K562 (cell line): ENCODE data around the gene DCXR. TPM values are rescaled to one million over a fixed set of nuclear protein-coding genes. Genes with fewer than 3 reads are reported as not detected.

Experiments used
- CCNT2 ChIP-seq: IDR thresholded peaks from 2 replicates; pipeline ENCODE4 v1.6.1; 2011; ENCODE audit warnings: borderline replicate concordance, low read depth, mild to moderate bottlenecking, moderate library complexity, mixed read lengths, low read length; ENCODE audit not compliant: insufficient read length; ENCODE audit errors: extremely low read depth
- HMGN3 ChIP-seq: IDR thresholded peaks from 2 replicates; pipeline ENCODE4 v1.6.1; 2011; ENCODE audit warnings: borderline replicate concordance, low read depth, mild to moderate bottlenecking, mixed read lengths, low read length; ENCODE audit not compliant: insufficient read length; ENCODE audit errors: extremely low read depth
- ILF3 ChIP-seq: fragments of 450-650 bp; IDR thresholded peaks from 2 replicates; pipeline ENCODE4 v1.6.1; 2018; ENCODE audit warnings: antibody characterized with exemption, mild to moderate bottlenecking, moderate library complexity, borderline replicate concordance
- MYNN ChIP-seq, 2 experiments: sonication (generic); formaldehyde crosslinking in 1 of 2; IDR thresholded peaks; 2 replicates each; pipeline versions ENCODE4 v1.5.0 to v1.6.1; 2016 to 2020; ENCODE audit warnings: antibody characterized with exemption in 1 of 2, missing genetic modification reagents in 1 of 2
- POLR2A ChIP-seq: fragments of 450-650 bp; conservative IDR thresholded peaks from 2 replicates; pipeline ENCODE4 v1.6.1; 2016
- POLR2AphosphoS2 ChIP-seq: IDR thresholded peaks from 2 replicates; pipeline ENCODE4 v1.6.1; 2012; ENCODE audit warnings: low read length, improper control_type of control experiment
- POLR2AphosphoS5 ChIP-seq: IDR thresholded peaks from 2 replicates; pipeline ENCODE4 v1.6.1; 2011; ENCODE audit warnings: mild to moderate bottlenecking, low read depth, low read length, moderate library complexity; ENCODE audit not compliant: control insufficient read depth, insufficient read depth
- RBM22 ChIP-seq: fragments of 200-400 bp; formaldehyde crosslinking; IDR thresholded peaks from 2 replicates; pipeline ENCODE4 v1.6.1; 2018; ENCODE audit warnings: low read length, low read depth; ENCODE audit not compliant: poor library complexity, severe bottlenecking
- SUPT5H ChIP-seq: fragments of 450-650 bp; IDR thresholded peaks from 2 replicates; pipeline ENCODE4 v1.6.1; 2016
- TAF1 ChIP-seq: IDR thresholded peaks from 2 replicates; pipeline ENCODE4 v1.6.1; 2011; ENCODE audit warnings: mild to moderate bottlenecking, low read length, moderate library complexity; ENCODE audit not compliant: insufficient read depth, control insufficient read depth, severe bottlenecking; ENCODE audit errors: extremely low read depth
- polyA plus RNA-seq, 8 experiments: library from polyadenylated mRNA; depleted of rRNA in 4 of 8; stranded (reverse) in 5 of 8; unstranded in 3 of 8; fragments of >200 nt; fragmentation: Nextera tagmentation in 2 of 8; fragmentation: Illumina TruSeq in 1 of 8; extraction: Ambion mirVana in 2 of 8; extraction: Trizol in 1 of 8; gene quantifications; 2 replicates each; pipeline versions ENCODE4 v1.2.1 to v1.2.3, GENCODE V29; 2011 to 2014; ENCODE audit warnings: inconsistent platforms in 1 of 8, missing spikeins in 1 of 8
- total RNA-seq, 7 experiments: library from RNA; depleted of rRNA in 6 of 7; stranded (reverse); fragments of >200 nt in 6 of 7; fragmentation: Illumina TruSeq in 2 of 7; extraction: Trizol in 2 of 7; gene quantifications; 2 replicates each; pipeline versions ENCODE4 v1.2.1 to v1.2.3, GENCODE V29; 2011 to 2021; ENCODE audit warnings: low replicate concordance in 1 of 7
- TF ChIP-seq, protein P1 (sequence below), 2 experiments: IDR thresholded peaks; 2 replicates each; pipeline ENCODE4 v1.6.1; 2011; ENCODE audit warnings: borderline replicate concordance in 1 of 2, control low read depth in 1 of 2, low read depth in 1 of 2, low read length in 1 of 2, mild to moderate bottlenecking in 1 of 2, mixed read lengths in 1 of 2, moderate library complexity in 1 of 2; ENCODE audit not compliant: insufficient read depth in 1 of 2, insufficient read length in 1 of 2, poor library complexity in 1 of 2, severe bottlenecking in 1 of 2; ENCODE audit errors: extremely low read depth in 1 of 2
- TF ChIP-seq, protein P2 (sequence below): fragments of 450-650 bp; IDR thresholded peaks from 2 replicates; pipeline ENCODE4 v1.6.1; 2016
- TF ChIP-seq, protein P3 (sequence below): fragments of 250-450 bp; sonication (Bioruptor Pico); IDR thresholded peaks from 2 replicates; pipeline ENCODE4 v1.9.0; 2021; ENCODE audit warnings: mild to moderate bottlenecking, inconsistent platforms
- TF ChIP-seq, protein P4 (sequence below): sonication (generic); formaldehyde crosslinking; IDR thresholded peaks from 2 replicates; pipeline ENCODE4 v1.8.0; 2023; ENCODE audit warnings: mild to moderate bottlenecking, missing genetic modification reagents
- TF ChIP-seq, protein P5 (sequence below): fragments of 450-650 bp; formaldehyde crosslinking; IDR thresholded peaks from 2 replicates; pipeline ENCODE4 v1.4.0; 2022; ENCODE audit warnings: missing genetic modification characterization

The DCXR gene
- total and polyA plus RNA-seq, 9 of the 15 experiments (the other 6 are each of a cell fraction or from before 2014, with no cell fraction given) = 21.3 to 274 (median 156) TPM

DNA sequence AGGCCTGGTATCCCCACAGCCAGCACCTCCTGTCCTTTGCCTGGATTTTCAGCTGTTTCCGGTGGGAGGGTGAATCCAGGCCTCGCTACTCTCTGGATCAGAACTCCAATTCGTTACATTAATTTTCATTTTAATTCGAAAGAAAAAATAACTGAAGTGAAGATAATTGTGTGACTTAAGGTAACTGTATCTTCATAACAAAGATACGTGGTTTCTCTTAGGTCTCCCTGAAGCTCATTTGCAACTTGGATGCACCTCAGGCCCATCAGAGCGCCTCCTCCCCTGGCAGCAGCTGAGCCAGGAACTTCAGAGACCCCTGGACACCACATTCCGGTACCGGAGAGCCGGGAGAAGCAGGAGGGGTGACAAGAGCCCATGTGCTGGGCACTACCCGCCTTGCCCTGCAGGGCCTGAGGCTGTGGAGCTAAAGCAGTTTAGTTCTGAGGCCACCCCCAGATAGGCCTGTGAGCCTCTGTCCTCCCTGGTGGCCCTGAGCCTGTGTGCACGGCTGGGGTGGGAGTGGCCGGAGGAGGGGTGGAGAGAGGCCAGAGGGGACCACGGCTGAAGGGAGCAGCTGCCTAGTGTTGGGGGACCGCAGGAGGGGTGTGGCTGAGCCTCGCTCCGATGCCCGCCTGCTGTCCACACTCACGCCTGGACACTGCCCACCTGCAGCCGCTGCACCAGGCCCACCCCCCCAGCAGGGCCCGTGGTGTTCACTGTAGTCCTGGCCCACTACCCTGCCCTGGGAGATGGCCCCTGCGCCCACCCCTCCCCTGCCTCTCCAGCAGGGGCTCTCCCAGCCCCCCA, 39.5 kb upstream of the DCXR start (continued):
- TF ChIP-seq POLR2AphosphoS5 (peak; percentile 40), SUPT5H (peak; percentile 13), RBM22 (peak; percentile 89), POLR2A (peak; percentile 64), ILF3 (peak; percentile 30; the same call in 1 of the 2 replicates), TAF1 (peak; percentile 6), MYNN (IDR thresholded peaks at IDR 0.05) (peak; percentile 45; the same call in 1 of the 2 replicates), MYNN (CRISPR knock-in tag; IDR thresholded peaks at IDR 0.05) (no peak), POLR2AphosphoS2 (peak; percentile 86), CCNT2 (peak; percentile 63), HMGN3 (peak; percentile 70)
- TF ChIP-seq, protein P1, sequence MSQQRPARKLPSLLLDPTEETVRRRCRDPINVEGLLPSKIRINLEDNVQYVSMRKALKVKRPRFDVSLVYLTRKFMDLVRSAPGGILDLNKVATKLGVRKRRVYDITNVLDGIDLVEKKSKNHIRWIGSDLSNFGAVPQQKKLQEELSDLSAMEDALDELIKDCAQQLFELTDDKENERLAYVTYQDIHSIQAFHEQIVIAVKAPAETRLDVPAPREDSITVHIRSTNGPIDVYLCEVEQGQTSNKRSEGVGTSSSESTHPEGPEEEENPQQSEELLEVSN (IDR thresholded peaks at IDR 0.05; ENCODE audit: borderline replicate concordance in 1 of 2, extremely low read depth in 1 of 2, insufficient read depth in 1 of 2, insufficient read length in 1 of 2, low read depth in 1 of 2, low read length in 1 of 2, poor library complexity in 1 of 2, severe bottlenecking in 1 of 2) = peak in 1 of 2 experiments; percentile 2
- TF ChIP-seq, protein P2, sequence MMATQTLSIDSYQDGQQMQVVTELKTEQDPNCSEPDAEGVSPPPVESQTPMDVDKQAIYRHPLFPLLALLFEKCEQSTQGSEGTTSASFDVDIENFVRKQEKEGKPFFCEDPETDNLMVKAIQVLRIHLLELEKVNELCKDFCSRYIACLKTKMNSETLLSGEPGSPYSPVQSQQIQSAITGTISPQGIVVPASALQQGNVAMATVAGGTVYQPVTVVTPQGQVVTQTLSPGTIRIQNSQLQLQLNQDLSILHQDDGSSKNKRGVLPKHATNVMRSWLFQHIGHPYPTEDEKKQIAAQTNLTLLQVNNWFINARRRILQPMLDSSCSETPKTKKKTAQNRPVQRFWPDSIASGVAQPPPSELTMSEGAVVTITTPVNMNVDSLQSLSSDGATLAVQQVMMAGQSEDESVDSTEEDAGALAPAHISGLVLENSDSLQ = no peak
- TF ChIP-seq, protein P3, sequence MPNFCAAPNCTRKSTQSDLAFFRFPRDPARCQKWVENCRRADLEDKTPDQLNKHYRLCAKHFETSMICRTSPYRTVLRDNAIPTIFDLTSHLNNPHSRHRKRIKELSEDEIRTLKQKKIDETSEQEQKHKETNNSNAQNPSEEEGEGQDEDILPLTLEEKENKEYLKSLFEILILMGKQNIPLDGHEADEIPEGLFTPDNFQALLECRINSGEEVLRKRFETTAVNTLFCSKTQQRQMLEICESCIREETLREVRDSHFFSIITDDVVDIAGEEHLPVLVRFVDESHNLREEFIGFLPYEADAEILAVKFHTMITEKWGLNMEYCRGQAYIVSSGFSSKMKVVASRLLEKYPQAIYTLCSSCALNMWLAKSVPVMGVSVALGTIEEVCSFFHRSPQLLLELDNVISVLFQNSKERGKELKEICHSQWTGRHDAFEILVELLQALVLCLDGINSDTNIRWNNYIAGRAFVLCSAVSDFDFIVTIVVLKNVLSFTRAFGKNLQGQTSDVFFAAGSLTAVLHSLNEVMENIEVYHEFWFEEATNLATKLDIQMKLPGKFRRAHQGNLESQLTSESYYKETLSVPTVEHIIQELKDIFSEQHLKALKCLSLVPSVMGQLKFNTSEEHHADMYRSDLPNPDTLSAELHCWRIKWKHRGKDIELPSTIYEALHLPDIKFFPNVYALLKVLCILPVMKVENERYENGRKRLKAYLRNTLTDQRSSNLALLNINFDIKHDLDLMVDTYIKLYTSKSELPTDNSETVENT (CRISPR knock-in tag) = peak; percentile 36; the same call in 1 of the 2 replicates
- TF ChIP-seq, protein P4, sequence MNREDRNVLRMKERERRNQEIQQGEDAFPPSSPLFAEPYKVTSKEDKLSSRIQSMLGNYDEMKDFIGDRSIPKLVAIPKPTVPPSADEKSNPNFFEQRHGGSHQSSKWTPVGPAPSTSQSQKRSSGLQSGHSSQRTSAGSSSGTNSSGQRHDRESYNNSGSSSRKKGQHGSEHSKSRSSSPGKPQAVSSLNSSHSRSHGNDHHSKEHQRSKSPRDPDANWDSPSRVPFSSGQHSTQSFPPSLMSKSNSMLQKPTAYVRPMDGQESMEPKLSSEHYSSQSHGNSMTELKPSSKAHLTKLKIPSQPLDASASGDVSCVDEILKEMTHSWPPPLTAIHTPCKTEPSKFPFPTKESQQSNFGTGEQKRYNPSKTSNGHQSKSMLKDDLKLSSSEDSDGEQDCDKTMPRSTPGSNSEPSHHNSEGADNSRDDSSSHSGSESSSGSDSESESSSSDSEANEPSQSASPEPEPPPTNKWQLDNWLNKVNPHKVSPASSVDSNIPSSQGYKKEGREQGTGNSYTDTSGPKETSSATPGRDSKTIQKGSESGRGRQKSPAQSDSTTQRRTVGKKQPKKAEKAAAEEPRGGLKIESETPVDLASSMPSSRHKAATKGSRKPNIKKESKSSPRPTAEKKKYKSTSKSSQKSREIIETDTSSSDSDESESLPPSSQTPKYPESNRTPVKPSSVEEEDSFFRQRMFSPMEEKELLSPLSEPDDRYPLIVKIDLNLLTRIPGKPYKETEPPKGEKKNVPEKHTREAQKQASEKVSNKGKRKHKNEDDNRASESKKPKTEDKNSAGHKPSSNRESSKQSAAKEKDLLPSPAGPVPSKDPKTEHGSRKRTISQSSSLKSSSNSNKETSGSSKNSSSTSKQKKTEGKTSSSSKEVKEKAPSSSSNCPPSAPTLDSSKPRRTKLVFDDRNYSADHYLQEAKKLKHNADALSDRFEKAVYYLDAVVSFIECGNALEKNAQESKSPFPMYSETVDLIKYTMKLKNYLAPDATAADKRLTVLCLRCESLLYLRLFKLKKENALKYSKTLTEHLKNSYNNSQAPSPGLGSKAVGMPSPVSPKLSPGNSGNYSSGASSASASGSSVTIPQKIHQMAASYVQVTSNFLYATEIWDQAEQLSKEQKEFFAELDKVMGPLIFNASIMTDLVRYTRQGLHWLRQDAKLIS (CRISPR knock-in tag) = 0 out of 2 replicates have a peak, but pooled peaks have one; percentile 64
- TF ChIP-seq, protein P5, sequence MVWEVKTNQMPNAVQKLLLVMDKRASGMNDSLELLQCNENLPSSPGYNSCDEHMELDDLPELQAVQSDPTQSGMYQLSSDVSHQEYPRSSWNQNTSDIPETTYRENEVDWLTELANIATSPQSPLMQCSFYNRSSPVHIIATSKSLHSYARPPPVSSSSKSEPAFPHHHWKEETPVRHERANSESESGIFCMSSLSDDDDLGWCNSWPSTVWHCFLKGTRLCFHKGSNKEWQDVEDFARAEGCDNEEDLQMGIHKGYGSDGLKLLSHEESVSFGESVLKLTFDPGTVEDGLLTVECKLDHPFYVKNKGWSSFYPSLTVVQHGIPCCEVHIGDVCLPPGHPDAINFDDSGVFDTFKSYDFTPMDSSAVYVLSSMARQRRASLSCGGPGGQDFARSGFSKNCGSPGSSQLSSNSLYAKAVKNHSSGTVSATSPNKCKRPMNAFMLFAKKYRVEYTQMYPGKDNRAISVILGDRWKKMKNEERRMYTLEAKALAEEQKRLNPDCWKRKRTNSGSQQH (CRISPR knock-in tag) = 0 out of 2 replicates have a peak, but pooled peaks have one; percentile 8
- TF ChIP-seq, all 486 proteins: peak for 26
